ENCODE results near the gene ECT2L. TPM values are rescaled to one million over a fixed set of nuclear protein-coding genes. Genes with fewer than 3 reads are reported as not detected.

ECT2L gene
- total and polyA plus RNA-seq, 2 of the 13 experiments (the other 11 are each of a cell fraction or from before 2014, with no cell fraction given), result 0.12 TPM; not detected in 1

GRCh38 chr6:138814179-138814834 lies 18.4 kb downstream of the ECT2L start (continued):
- TF ChIP-seq SNAPC4 (CRISPR knock-in tag; IDR thresholded peaks at IDR 0.05) (no peak), ZNF567 (CRISPR knock-in tag; IDR thresholded peaks at IDR 0.05; ENCODE audit: borderline replicate concordance) (no peak), CENPX (CRISPR knock-in tag; IDR thresholded peaks at IDR 0.05) (no peak), HOXA5 (CRISPR knock-in tag; IDR thresholded peaks at IDR 0.05) (peak; percentile 60; the same call in 1 of the 2 replicates), MTERF4 (CRISPR knock-in tag; IDR thresholded peaks at IDR 0.05) (no peak), NFYC (CRISPR knock-in tag; IDR thresholded peaks at IDR 0.05) (no peak), ZNF749 (CRISPR knock-in tag; IDR thresholded peaks at IDR 0.05; ENCODE audit: borderline replicate concordance) (no peak), NFATC3 (CRISPR knock-in tag; IDR thresholded peaks at IDR 0.05) (no peak), PRDM10 (CRISPR knock-in tag; IDR thresholded peaks at IDR 0.05; ENCODE audit: low read depth) (no peak), MYNN (CRISPR knock-in tag; IDR thresholded peaks at IDR 0.05; ENCODE audit: low read depth) (no peak), FOXJ3 (CRISPR knock-in tag; IDR thresholded peaks at IDR 0.05; ENCODE audit: borderline replicate concordance) (peak; percentile 78; the same call in 1 of the 2 replicates), POLR2AphosphoS5 (IDR thresholded peaks at IDR 0.05; ENCODE audit: low read depth, low read length) (no peak), SPEN (CRISPR knock-in tag; IDR thresholded peaks at IDR 0.05; ENCODE audit: low read depth) (no peak), BCL6 (CRISPR knock-in tag; IDR thresholded peaks at IDR 0.05) (peak; percentile 92), ZNF343 (CRISPR knock-in tag; IDR thresholded peaks at IDR 0.05) (no peak), PAF1 (CRISPR knock-in tag; IDR thresholded peaks at IDR 0.05) (no peak), CREM (IDR thresholded peaks at IDR 0.05) (peak; percentile 76), CREM (CRISPR knock-in tag; IDR thresholded peaks at IDR 0.05) (no peak), ZNF782 (CRISPR knock-in tag; IDR thresholded peaks at IDR 0.05; ENCODE audit: borderline replicate concordance) (no peak), ZBTB1 (CRISPR knock-in tag; IDR thresholded peaks at IDR 0.05; ENCODE audit: borderline replicate concordance) (no peak), CEBPG (CRISPR knock-in tag; IDR thresholded peaks at IDR 0.05) (peak; percentile 69), NKX3-1 (CRISPR knock-in tag; IDR thresholded peaks at IDR 0.05) (peak; percentile 72; the same call in 1 of the 2 replicates), SALL1 (CRISPR knock-in tag; IDR thresholded peaks at IDR 0.05) (peak; percentile 40; the same call in 1 of the 2 replicates)
